ENCODE measurements around the gene NAXD.
"Not testable (repeated sequence)": the region's sequence is repeated elsewhere in the genome, so short reads cannot be mapped to it uniquely, and the experiment has no call there.

The NAXD gene

GRCh38 chr13:110628952-110629701 lies 13.8 kb downstream of the NAXD start:
- no peak for DNase-seq

- DNase-seq, result no peak
Observed at GRCh38 chr13:110629735-110630134, 14.4 kb downstream of the NAXD start.

- no peak for DNase-seq
Observed at GRCh38 chr13:110630566-110631119, 15.3 kb downstream of the NAXD start.

- DNase-seq, result not testable (repeated sequence)
Observed at GRCh38 chr13:110632255-110632654, 16.9 kb downstream of the NAXD start.

GRCh38 chr13:110633776-110634175 lies 18.4 kb downstream of the NAXD start:
- DNase-seq, result no peak

GRCh38 chr13:110634558-110634957 lies 19.2 kb downstream of the NAXD start:
- DNase-seq, result no peak

- no peak for DNase-seq
Observed at GRCh38 chr13:110635405-110636002, 20.2 kb downstream of the NAXD start.

- no peak for DNase-seq
Observed at GRCh38 chr13:110636053-110636475, 20.7 kb downstream of the NAXD start.

GRCh38 chr13:110636701-110637201 lies 21.4 kb downstream of the NAXD start:
- DNase-seq, result no peak

GRCh38 chr13:110637275-110637674 lies 21.9 kb downstream of the NAXD start:
- no peak for DNase-seq

- no peak for DNase-seq
Observed at GRCh38 chr13:110637747-110638146, 22.4 kb downstream of the NAXD start.

GRCh38 chr13:110638257-110638656 lies 22.9 kb downstream of the NAXD start:
- DNase-seq, result no peak

- DNase-seq, result no peak
Observed at GRCh38 chr13:110638814-110639806, 23.8 kb downstream of the NAXD start.

GRCh38 chr13:110639935-110640334 lies 24.6 kb downstream of the NAXD start:
- DNase-seq, result no peak

- no peak for DNase-seq
Observed at GRCh38 chr13:110640591-110641029, 25.3 kb downstream of the NAXD start.

GRCh38 chr13:110641055-110642015 lies 26.0 kb downstream of the NAXD start:
- DNase-seq, result no peak

GRCh38 chr13:110642291-110642981 lies 27.1 kb downstream of the NAXD start:
- DNase-seq, result no peak

GRCh38 chr13:110643324-110643723 lies 28.0 kb downstream of the NAXD start:
- DNase-seq, result no peak

- DNase-seq, result no peak
Observed at GRCh38 chr13:110643768-110644421, 28.6 kb downstream of the NAXD start.

- DNase-seq, result peak in 2 of 4 experiments; percentile 13 to 19
Observed at GRCh38 chr13:110644892-110645521, 29.7 kb downstream of the NAXD start.
